ENCODE data around the gene CSF1.

Gene CSF1

DNA sequence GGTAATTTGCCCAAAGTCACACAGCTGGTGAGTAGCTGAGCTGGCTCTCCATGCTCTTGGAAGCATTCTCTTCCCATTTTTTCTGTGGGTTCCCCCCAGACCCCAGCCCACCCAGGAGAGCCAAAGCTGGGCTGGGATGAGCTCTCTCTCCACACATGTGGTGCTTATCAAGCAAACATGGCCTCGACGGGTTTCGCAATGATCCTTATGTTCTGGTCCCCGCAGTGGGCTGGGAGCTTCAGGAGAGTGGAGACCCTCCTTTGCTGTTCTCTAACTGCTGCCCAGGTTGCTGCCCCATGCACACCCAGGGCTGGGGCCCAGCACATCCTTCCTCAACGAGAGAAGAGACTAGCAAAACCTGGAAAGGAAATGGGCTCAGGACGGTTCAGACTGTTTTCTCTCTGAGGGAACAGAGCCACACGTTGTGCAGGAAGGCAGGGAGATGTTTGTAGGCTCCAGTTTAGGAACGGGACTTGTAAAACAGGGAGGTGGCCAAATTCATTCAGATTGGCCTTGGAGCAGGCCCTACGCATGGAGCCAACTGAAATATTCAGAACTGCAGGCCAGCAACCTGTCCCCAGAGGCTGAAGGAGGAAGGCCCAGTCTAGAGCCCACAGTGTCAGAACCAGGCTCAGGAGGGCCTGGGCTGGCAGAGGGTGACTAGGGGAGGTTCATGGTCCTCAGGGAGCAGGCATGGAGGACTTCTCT lies 27.2 kb upstream of the CSF1 start:
- DNase-seq = no peak

DNA sequence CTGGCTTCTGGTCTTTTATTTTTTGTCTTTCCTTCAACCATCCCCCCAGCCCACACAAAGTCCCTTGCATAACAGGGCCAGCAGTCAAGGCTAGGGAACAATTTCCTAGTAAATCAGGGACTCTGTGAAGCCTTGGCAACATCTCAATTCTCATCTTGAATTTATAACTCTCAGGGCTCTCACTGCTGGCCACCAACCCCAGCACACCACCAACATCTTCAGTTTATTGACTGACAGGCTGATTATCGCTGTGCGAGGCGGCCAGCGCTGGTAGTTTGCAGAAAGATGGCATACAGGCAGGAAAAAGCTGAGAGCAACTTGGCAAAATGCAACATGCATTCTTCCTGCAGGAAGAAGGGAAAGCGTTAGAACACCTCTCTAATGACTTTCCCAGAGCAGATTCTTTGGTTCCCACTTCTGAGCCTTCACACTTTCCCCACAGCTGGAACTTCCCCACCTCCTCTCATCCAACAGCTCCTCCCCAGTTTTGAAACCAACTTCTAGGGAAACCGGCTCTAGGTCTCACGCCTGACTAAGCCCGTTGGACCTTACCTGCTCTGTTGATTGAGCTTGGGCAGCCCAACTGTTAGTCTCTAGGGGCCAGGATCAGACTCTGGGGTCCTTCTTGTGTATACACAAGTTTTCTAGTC lies 26.3 kb upstream of the CSF1 start:
- DNase-seq = no peak

DNA sequence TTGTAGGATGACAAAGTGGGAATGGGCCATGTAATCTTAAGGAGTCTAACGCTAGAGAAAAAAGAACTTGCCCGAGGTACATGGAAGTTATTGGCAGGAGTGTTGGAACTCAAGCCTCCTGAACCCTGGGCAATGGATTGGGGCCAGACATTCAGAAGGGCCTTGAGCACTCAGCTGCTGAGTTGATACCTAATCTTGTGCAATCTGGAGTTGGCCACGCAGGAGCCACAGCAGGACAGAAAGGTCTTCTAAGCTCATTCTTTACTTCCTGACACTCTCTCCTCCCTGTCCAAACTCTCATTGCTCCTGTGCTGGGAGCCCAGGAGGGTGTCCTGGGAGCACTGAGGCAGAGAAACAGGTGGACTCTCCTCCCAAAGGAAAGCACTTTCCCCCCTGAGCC lies 25.1 kb upstream of the CSF1 start:
- peak; percentile 16 for DNase-seq

DNA sequence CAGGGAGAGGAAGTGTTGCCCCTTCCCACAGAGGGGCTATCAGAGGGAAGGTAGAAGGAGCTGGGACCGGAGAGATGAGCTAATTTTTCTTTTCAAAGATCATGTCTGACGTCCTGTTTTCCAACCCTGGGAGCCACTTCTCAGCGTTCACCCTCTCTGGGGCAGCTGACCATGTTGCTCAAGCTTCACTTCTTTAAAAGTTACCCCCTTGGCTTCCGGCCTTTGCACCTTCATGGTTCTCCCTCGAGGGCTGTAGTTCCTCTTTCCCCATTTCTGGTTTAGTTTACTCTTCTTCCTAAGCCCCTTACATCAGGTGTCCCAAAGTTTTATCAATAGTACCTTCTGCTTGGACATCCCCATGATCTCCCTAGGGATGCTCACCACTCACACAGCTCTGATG lies 23.8 kb upstream of the CSF1 start:
- DNase-seq = peak; percentile 13

DNA sequence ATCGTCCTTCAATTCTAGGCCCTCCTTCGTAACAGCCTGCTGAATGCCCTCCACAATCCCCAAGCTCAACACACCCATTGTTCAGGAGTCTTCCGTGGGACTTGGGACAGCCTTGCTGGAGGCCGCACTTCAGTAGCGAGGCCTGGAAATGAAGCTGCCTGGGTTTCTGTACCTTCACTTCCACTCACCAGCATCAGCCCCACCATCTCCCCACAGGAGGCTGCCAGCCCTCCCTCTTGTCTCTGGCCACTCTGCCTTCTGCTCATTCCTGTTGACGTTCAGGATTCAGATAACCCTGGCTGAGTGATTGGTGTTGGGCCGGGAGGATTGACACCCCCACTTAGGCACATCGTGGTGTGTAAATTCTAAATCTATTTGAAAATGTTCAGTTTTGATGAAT lies 23.4 kb upstream of the CSF1 start:
- no peak for DNase-seq

DNA sequence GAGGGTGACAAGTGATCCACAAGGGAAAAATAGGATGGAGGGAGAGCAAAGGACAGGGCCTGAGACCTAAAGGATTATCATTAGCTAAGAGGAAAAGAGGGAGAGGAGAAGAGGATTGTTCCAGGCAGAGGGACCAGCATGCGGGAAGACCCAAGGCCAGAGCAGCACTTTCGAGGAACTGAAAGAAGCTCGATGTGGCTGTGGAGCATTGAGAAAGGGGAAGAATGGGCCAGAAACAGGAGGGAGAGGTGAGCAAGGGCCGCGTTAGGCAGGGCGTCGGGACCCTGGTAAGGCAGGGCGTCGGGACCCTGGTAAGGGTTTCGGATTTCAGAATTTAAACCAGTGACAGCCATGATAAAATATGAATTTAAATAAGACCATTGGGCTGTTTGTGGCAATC lies 22.8 kb upstream of the CSF1 start:
- no peak for DNase-seq

DNA sequence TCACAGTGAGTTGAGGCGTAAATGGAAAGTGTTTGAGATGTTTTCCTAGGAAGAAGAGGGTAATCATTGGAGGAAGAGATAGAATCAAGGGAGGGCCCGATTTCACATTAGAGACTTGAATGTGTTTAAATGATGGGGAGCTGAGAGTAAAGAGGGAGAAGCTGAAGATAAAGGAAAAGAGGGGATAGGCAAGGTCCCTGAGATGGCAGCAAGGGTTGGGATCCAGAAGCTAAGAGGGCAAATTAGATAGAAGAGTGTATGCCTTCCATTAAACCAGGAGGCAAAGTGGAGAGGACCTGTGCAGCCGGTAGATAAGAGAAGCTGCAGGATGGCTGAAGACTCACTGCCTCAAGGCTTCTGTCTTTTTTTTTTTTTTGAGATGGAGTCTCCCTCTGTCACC lies 21.6 kb upstream of the CSF1 start:
- DNase-seq = no peak

DNA sequence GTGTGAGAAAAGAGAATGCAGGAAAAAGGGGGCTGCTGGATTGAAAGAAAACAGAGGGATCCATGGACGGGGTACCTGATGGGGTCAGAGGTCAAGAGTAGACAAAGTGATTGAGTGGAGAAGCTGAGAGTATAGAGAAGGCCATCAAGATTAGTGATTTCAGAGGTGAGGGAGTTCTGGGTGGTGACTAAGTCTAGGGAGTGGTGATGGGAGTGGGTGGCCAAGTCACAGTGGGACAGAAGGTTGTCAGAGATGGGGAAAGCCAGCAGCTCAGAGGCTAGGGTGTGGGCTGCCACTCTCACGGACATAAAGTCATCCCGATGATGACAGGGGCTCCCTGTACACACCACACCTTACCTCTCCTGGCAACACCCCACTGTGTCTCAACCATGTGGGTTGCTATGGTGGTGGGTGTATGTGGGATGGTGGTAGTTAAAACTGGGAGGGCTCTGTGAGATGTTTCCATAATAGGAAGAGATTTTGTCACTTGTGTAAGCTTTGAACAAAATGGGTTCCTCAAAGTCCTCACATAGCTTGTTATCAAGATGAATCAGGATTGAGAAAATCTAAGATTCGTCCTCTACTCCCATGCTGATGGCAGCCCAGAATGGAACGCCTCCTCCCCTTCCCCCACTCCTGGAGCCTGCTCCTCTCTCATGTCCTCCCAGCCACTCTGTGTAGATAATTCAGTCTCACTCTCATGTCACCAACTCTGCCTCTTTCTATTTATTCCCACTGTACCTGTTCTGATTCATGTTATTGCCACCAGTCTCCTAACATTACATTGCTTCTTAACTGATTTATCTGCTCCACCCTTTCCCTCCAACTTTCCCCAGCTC lies 20.3 kb upstream of the CSF1 start:
- DNase-seq = peak; percentile 35

DNA sequence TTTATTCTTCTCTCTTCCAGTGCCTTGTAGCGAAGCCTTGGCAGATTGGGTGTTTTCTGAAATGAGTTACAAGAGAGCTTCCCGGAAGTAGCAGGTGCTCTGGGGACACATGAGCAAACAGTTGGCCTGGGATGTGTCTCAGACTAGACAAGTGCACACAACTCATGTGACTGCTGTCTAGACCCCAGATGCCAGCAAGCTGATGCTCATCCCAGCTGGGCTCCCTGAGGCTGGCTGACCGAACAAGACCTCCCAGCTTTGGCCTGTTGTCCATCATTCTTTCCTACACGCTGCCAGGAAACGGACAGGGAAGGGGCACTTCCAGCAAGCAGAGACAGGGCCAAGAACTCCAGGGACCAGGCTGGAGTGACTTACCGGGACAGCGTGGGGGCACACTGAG lies 18.7 kb upstream of the CSF1 start:
- no peak for DNase-seq

DNA sequence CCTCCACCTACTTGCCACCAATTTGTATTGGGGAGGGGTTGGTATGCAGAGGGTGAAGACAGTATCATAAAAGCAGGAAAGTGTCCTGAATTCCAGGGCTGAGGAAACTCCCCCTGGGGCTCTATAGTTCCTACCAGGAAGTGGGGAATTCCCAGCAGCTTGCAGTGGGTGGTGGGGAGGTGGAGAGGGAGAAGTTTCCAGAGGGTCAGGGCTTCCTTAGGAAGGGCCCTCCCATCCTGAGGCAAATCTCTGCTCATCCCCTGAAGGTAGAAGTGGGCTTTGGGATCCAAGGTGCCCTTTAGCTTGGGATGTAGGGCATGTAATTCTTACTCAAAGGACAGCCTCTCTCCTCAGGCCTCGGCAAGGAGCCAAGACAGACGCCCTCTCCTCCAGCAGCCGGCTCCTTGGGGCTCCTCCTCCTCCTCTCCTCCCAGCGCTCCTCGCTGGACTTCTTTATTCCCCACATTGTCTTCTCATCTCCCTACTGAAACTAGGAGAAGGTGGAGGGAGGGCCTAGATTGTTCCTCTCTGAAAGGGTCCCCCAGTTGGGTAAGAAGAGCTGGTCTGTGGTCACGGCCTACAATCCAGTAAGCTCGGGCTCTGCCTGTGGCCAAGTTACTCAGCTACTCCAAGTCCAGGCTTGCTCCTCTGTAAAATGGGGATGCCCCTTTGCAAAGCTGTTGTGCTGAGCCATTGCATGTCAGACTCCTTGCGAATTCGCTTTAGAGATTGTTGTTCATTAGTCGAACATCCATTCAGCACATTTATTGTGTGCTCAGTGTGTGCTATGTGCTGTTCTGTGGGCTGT lies 17.9 kb upstream of the CSF1 start:
- DNase-seq = no peak

DNA sequence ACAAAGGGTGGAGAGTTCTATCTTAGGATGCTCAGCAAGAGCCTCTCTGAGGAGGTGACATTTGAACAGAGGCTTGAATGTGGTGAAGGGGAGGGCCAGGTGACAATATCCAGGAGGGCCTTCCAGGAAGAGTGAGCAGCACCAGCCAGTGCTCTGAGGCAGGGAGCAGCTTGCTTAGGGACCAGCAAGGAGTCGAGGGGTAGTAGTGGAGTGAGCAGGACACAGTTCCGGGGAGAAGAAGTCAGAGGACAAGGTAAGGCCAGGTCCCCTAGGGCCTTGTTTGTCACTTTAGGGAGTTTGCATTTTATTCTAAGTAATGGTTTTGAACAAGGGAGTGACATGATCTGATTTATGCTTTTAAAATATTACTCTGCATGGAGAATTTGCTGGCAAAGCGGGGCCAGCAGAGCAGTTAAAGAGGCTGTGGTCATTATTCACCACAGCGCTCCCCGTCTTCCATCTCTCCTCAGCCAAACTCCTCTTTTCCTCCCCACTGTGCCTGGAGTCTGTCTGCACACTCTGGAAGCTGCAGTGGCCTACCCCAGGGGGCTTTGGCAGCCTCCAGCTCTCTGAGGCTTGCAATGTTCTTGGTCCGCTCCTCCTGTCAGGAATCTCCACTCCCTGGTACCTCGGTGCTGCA lies 17.0 kb upstream of the CSF1 start:
- DNase-seq = no peak

DNA sequence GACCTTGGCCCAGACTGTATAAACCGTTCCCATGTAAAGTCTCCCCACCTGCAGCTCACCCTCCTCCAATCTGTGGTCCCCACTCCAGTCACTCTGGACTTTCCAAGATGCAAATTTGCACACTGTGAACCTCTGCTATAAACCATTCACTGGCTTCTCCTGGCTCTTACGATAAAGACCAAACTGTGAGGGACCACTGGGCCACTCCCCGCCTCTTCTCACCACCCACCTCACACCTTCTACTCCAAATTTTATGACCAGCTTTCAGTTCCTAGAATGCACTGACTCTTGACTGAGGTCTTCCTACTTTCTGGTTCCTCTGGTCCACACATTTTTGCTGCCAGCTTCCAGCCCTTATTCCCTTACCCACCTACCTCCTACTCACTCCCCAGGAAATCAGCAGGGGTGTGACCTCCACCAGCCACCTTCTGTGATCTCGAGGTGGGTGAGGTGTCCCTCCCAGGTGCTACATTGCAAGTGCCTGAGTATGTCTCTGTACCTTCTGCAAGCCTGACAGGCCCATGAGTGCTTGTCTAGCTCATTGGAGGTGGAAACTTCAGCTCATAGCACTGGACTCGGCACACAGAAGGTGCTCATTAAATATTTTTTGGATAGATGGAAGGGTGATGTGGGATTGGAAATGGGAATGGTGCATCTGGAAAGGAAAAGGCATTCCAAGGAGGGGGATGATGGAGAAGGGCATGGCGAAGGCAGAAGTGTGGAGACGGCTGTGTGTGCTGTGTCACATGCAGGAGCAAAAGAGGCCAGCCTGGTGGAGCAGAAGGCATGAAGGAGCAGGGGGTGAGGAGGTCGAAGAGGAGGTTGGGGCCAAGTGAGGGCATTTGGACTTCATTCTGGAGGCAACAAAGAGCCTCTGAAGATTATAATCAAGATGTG lies 15.6 kb upstream of the CSF1 start:
- no peak for DNase-seq

DNA sequence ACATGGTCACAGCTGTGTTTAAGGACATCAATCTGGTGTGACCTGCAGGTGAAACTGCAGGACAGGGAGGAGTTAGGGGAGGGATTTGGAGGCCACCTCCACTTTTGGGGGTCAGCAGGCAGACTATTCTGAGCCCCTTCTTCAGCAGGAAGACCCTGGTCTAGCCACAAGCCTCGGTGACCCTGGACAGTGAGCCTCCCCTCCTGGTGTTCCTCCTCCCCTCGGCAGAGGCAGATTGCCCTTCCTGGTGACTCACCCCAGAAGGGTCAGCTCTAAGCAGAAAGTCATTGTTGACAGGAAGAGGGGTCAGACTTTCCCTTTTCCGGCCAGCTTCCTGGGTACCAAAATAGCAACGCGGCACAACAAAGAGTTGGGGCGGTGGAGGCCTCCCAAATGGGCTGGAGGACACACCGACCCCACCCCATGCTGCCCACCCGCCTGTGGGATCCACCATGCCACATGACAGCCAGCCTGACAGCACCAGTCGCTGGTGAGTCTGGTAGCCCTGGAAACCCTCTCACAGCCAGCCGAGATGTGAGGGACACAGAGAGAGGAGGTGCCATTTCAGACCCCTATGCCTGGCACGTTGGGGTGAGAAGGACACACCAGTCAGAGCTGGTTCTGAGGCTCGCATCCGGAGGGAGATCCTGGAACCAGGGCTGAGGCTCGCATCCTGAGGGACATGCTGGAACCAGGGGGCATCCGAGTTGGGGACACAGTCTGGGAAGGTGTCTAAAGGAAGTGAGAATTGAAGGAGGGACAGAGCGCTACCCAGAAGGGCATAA lies 14.7 kb upstream of the CSF1 start:
- DNase-seq = peak; percentile 50

DNA sequence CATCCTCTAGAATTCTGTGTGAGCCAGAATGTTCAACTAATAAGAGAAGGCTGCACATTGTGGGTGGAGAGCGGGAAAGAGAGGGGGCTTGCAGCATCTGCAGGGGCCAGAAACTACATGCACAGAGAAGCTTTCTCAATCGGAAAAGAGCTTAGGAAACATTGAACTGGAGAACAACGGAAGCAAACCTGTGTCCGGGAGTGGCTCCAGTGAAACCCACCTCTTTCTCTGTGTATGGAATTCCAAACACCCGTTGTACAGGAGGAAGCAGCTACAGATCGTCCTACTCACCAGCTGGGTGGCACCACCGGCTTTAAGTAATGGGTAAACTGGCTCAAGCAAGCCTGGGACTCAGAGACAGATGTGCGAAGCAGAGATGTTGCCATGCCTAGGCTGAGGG lies 14.0 kb upstream of the CSF1 start:
- DNase-seq = no peak

DNA sequence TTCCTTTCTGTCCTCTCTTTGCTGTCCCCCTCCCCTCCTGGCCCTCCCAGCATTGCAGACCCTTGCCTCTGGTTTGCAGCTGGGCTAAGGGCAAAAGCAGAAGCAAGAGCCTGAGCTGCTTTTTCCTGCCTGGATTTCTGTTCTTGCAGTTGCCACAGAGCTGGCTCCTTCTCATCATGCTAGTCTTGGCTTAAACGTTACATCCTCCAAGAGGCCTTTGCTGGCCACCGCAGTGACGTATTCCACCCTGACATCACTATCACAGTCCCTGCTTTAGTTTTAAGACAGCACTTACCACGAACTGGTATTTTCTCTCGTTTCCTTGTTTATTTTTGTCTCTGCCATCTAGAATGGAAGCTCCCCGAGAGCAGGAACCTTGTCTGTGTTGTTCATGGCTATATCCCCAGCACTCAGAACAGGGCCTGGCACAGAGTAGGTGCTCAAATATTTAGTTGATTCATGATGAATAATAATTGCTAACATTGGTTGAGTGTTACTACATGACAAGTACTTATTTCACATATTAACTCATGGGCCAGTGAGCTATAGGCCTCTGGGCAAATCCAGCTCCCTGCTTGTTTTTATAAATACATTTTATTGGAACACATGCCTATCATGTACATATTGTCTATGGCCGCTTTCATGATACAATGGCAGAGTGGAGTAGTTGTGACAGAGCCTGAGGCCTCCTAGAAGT lies 13.2 kb upstream of the CSF1 start:
- DNase-seq = no peak

DNA sequence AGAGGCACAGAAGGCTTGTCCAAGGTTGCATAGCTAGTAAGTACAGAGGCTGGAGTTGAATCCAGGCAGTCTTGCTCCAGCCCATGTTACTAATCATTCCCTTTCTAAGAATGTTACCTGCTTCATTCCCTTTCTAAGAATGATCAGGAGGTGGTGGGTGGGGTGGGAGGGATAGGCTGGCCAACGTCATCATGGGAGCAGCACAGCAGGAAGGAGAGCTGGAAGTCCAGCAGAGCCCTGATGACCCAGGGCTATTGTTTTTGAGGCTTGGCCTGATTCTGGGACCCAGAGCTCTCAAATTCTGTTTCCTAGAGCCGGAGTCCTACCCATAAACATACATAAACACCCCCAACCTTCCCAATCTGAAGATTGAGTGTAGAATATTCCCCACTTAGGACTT lies 11.8 kb upstream of the CSF1 start:
- DNase-seq = no peak

DNA sequence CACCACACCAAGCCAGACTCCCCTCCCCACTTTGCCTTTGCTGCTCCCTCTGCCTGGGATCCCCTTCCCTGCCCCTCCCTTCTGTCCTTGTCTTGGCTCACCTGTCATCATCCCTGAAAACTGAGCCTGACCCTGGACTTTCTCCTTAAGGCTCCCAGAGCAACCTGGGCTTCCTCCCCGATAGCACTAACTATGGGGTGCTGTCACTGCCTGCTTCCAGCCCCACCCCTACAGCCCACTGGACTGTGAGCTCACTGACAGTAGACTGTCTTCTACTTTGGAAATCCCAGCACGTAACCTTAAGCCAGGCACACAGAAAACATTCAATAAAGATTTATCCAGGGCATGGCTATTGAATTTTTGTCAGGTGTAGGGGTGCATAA lies 9.5 kb upstream of the CSF1 start:
- no peak for DNase-seq

DNA sequence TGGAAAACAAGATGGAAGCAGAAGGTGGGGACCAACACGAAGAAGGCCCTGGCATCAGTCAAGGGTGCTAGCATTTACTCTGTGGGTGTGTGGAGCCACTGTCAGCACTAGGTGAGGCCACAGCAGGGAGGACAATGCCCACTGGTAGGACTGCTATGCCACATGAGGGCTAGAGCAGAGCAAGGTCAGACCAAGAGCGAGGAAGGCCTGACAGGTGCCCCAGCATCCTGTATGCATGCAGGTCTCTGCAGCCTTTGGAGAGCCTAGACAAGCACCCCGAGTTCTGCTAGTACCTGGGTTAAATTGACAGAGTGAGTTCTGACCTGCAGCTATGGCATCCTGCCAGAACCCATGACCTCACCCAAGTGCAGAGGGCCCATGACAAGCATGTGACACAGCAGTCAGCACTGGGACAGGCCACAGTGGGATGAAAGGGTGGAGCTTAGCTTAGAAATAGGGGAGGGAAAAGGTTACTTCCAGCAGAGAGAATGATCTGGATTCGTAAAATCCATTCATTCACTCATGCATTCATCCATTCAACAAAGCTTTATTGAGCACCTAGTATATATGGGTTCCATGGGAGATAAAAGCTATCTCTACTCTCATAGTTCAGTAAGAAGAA lies 9.0 kb upstream of the CSF1 start:
- DNase-seq = peak; percentile 84

DNA sequence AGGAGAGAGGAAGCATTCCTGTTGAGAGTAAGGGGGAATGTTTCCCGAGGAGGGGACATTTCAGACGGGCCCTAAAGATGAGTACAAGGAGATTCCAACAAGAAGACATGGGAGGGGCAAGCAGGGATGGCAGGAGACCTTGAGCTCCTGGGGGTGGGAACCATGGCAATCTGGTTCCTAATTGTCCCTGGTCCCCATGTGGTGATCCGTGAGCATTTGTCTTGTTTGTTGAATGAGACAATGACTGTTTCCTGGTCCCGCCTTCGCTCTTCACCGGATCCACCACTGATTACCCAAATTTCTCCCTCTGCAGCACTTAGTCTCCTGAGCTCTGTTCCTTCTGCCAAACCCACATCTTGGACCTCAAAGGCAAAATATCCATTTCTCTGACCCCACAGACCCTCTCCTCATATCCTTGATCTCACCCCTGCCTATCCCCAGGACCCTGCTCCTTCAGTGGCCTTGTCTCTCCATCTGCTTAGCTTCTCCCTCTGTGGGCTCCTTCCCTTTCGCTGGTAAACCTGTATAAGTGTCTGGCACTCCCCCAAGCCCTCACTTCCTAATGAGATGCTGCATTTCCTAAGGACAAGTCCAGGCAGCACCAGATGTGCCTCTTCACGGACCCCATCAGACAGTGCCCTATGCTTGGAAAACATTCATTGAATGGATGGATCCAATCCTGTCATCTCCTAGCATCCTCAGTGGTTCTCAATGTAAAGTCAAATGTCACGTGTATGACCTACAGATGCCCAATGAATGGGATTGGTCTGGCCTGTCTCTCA lies 8.3 kb upstream of the CSF1 start:
- no peak for DNase-seq

Measured in OCI-M1 (cell line).